ENCODE data around the gene BFSP1.

GRCh38 chr20:17480696-17481095 is 50.5 kb downstream of the BFSP1 start:
- no peak for TF ChIP-seq CTCF (IDR thresholded peaks at IDR 0.05; ENCODE audit: poor library complexity)
- TF ChIP-seq EZH2phosphoT487 (IDR thresholded peaks at IDR 0.05; ENCODE audit: low read depth, severe bottlenecking, unreplicated experiment), result no peak
- no peak for TF ChIP-seq EZH2 (IDR thresholded peaks at IDR 0.05; ENCODE audit: borderline replicate concordance)

All from hepatocyte (in vitro differentiated cells).